C1 segment of cervical spinal cord (tissue), 14 donors: ENCODE results near the gene CDKN2A.
"Not testable (repeated sequence)": the region's sequence is repeated elsewhere in the genome, so short reads cannot be mapped to it uniquely, and the experiment has no call there.

Experiments
- DNase-seq, 14 donors: peaks; one replicate each; lab custom pipeline; 2025; lab: John Stamatoyannopoulos, UW

Gene CDKN2A

GRCh38 chr9:21982861-21983560 is 11.2 kb downstream of the CDKN2A start:
- no peak for DNase-seq

- no peak for DNase-seq
These were observed 11.8 kb downstream of the CDKN2A start for GRCh38 chr9:21982391-21982790.

GRCh38 chr9:21976334-21976875 is 17.8 kb downstream of the CDKN2A start:
- DNase-seq, result no peak

- DNase-seq, result peak in 1 of 14 donors; percentile 17
These were observed 19.3 kb downstream of the CDKN2A start for GRCh38 chr9:21974722-21975409.

- no peak for DNase-seq
These were observed 19.9 kb downstream of the CDKN2A start for GRCh38 chr9:21974343-21974721.

- no peak for DNase-seq
These were observed 21.8 kb downstream of the CDKN2A start for GRCh38 chr9:21972361-21972760.

GRCh38 chr9:21970800-21971640 is 23.2 kb downstream of the CDKN2A start:
- no peak for DNase-seq

GRCh38 chr9:21969951-21970799 is 24.0 kb downstream of the CDKN2A start:
- no peak for DNase-seq

GRCh38 chr9:21969011-21969940 is 24.9 kb downstream of the CDKN2A start:
- no peak for DNase-seq

- no peak for DNase-seq
These were observed 25.7 kb downstream of the CDKN2A start for GRCh38 chr9:21968331-21969010.

GRCh38 chr9:21967702-21968101 is 26.5 kb downstream of the CDKN2A start:
- no peak for DNase-seq

- DNase-seq, result no peak
These were observed 27.0 kb downstream of the CDKN2A start for GRCh38 chr9:21967169-21967568.

GRCh38 chr9:21966140-21966851 is 27.9 kb downstream of the CDKN2A start:
- DNase-seq, result no peak

- no peak for DNase-seq
These were observed 28.7 kb downstream of the CDKN2A start for GRCh38 chr9:21965401-21965951.

- no peak for DNase-seq
These were observed 29.2 kb downstream of the CDKN2A start for GRCh38 chr9:21964925-21965385.

- DNase-seq, result no peak
These were observed 32.6 kb downstream of the CDKN2A start for GRCh38 chr9:21961569-21961968.

- DNase-seq, result not testable (repeated sequence)
These were observed 34.9 kb downstream of the CDKN2A start for GRCh38 chr9:21959268-21959667.

GRCh38 chr9:21958833-21959232 is 35.4 kb downstream of the CDKN2A start:
- DNase-seq, result no peak
